SJCRH30 (cell line): Measurements from ENCODE around the gene HHAT. TPM values are rescaled to one million over a fixed set of nuclear protein-coding genes. Genes with fewer than 3 reads are reported as not detected.

Source experiments
- DNase-seq, 2 experiments: peaks; one replicate each; pipeline ENCODE4 v3.0.0-alpha.2; 2015 to 2020
- H3K27ac ChIP-seq: fragments of 250-450 bp; sonication (Bioruptor Pico); 2 replicates; pipeline ENCODE4 v1.5.1; 2020; ENCODE audit warnings: mild to moderate bottlenecking, moderate library complexity
- H3K27me3 ChIP-seq: fragments of 250-450 bp; sonication (Bioruptor Pico); 2 replicates; pipeline ENCODE4 v1.5.1; 2020; ENCODE audit warnings: mild to moderate bottlenecking, moderate library complexity
- H3K36me3 ChIP-seq: fragments of 250-450 bp; sonication (Bioruptor Pico); 2 replicates; pipeline ENCODE4 v1.5.1; 2020; ENCODE audit warnings: mild to moderate bottlenecking, moderate library complexity
- H3K4me1 ChIP-seq: fragments of 250-450 bp; sonication (Bioruptor Pico); 2 replicates; pipeline ENCODE4 v1.5.1; 2020; ENCODE audit warnings: mild to moderate bottlenecking, moderate library complexity
- H3K4me3 ChIP-seq: fragments of 250-450 bp; sonication (Bioruptor Pico); 2 replicates; pipeline ENCODE4 v1.5.1; 2020; ENCODE audit warnings: mild to moderate bottlenecking, moderate library complexity
- H3K9me3 ChIP-seq: fragments of 250-450 bp; sonication (Bioruptor Pico); replicated peaks from 2 replicates; pipeline ENCODE4 v1.5.1; 2020; ENCODE audit warnings: mild to moderate bottlenecking, moderate library complexity
- total RNA-seq: library from RNA; depleted of rRNA; stranded (reverse); fragments of >200 nt; shearing (Covaris generic); gene quantifications from 2 replicates; pipeline ENCODE4 v1.2.3, GENCODE V29; 2014

The HHAT gene
- total RNA-seq, 1 experiment from 2014 or later, result 5.1 TPM

GRCh38 chr1:210669951-210670350 lies 341.2 kb downstream of the HHAT start:
- H3K27ac ChIP-seq, result no peak overlapping the region
- no peaks in the 10 kb centered on the region for H3K9me3 ChIP-seq
- H3K4me1 ChIP-seq, result no peaks in the 10 kb centered on the region
- H3K27me3 ChIP-seq, result no peaks in the 10 kb centered on the region
- no peaks in the 10 kb centered on the region for H3K36me3 ChIP-seq
- DNase-seq, result peak in 1 of 2 experiments; percentile 32
- H3K4me3 ChIP-seq, result no peak overlapping the region

DNA sequence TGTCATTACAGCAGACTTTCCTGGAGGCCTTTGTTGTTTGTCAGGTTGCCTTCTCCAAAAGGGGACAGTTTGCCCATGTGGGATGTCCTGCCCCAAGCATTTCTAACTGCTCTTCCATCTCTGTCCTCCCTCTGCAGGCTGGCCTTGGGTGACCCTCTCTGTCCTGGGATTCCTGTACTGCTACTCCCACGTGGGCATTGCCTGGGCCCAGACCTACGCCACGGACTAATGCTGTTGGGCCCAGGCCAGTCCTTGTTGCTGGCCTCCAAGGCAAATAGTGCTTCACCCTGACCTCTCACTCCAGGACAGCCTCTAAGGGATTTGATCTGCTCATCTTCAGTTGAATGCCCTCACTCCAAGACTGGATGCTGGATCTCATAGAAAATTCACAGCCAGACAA lies 345.4 kb downstream of the HHAT start:
- Histone ChIP-seq H3K27me3 (no peaks in the 10 kb centered on the region), H3K4me1 (no peaks in the 10 kb centered on the region), H3K36me3 (no peaks in the 10 kb centered on the region), H3K27ac (no peak overlapping the region), H3K4me3 (no peak overlapping the region), H3K9me3 (no peaks in the 10 kb centered on the region)
- DNase-seq, result no peak

DNA sequence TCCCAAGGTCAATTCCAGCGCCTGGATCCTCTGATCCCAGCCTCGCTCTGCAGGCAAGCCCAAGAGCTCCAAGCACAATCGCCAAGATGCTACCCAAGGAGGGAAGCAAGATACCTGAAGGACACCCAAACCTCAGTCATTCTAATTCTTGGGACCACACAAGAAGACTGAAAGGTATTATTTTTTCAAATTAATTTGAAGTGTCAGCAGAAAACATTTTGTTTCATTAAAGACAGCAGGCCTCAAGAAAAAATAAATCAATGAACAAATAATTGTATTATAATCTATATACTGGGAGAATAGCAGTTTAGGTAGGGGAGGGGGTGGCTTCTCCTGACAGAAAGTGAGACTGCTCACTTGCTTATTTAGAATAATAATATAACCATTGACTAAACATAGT lies 347.8 kb downstream of the HHAT start:
- no peaks in the 10 kb centered on the region for H3K27me3 ChIP-seq
- H3K27ac ChIP-seq, result no peak overlapping the region
- H3K36me3 ChIP-seq, result no peaks in the 10 kb centered on the region
- H3K4me3 ChIP-seq, result no peak overlapping the region
- DNase-seq, result no peak
- no peaks in the 10 kb centered on the region for H3K4me1 ChIP-seq
- H3K9me3 ChIP-seq, result no peaks in the 10 kb centered on the region

DNA sequence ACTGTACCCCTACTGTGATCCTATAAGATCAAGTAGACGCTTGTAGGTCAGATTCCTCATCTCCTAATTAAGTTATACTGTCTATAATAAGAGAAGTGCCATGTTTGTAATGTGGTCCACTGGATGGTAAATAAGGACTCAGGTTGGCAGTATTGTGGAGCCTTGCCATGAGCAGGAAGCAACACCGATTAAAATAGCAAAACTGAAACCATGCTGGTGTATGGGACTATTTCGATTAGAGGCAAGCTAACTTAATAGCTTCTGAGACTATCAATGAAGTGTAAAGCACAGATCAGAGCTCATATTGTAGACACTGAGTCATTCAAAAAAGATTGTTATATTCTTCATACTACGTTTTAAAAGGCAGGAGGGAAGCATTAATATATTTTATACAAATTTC lies 348.8 kb downstream of the HHAT start:
- Histone ChIP-seq H3K27ac (no peak overlapping the region), H3K4me1 (no peaks in the 10 kb centered on the region), H3K9me3 (no peaks in the 10 kb centered on the region), H3K4me3 (no peak overlapping the region), H3K36me3 (no peaks in the 10 kb centered on the region), H3K27me3 (no peaks in the 10 kb centered on the region)
- no peak for DNase-seq

GRCh38 chr1:210678306-210678705 lies 349.6 kb downstream of the HHAT start:
- no peak for DNase-seq
- no peaks in the 10 kb centered on the region; the same call in 1 of the 2 replicates for H3K36me3 ChIP-seq
- no peaks in the 10 kb centered on the region for H3K4me1 ChIP-seq
- H3K27me3 ChIP-seq, result no peaks in the 10 kb centered on the region
- H3K4me3 ChIP-seq, result no peak overlapping the region
- H3K27ac ChIP-seq, result no peak overlapping the region
- H3K9me3 ChIP-seq, result no peaks in the 10 kb centered on the region

DNA sequence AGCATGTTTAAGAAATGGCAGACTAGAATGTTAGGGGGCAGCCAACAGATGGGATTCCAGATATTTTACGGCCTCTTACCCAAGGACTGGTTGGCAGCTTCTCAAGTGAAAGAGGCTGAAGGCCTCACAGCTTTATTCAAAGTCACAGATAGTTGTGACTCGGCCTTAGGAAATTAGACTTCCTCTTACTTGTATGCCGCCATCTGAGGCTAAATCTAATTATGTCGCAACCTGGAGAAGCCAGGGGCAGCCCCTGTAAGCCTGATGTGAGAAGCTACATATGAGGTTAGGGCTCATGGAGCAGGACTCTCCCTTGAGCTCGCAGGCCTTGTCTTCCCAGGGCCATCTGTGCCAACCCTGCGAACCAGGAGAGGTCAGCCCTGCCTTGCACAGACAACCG lies 352.5 kb downstream of the HHAT start:
- no peaks in the 10 kb centered on the region for H3K27me3 ChIP-seq
- H3K4me3 ChIP-seq, result no peak overlapping the region
- no peak overlapping the region for H3K27ac ChIP-seq
- H3K36me3 ChIP-seq, result no peaks in the 10 kb centered on the region; the same call in 1 of the 2 replicates
- H3K4me1 ChIP-seq, result no peaks in the 10 kb centered on the region
- DNase-seq, result no peak
- H3K9me3 ChIP-seq, result no peaks in the 10 kb centered on the region

- no peak for DNase-seq
- Histone ChIP-seq H3K4me1 (no peaks in the 10 kb centered on the region), H3K27me3 (no peaks in the 10 kb centered on the region), H3K36me3 (no peaks in the 10 kb centered on the region; the same call in 1 of the 2 replicates), H3K4me3 (no peak overlapping the region), H3K9me3 (no peaks in the 10 kb centered on the region), H3K27ac (no peak overlapping the region)
Observed at GRCh38 chr1:210683403-210684047, 354.8 kb downstream of the HHAT start.

DNA sequence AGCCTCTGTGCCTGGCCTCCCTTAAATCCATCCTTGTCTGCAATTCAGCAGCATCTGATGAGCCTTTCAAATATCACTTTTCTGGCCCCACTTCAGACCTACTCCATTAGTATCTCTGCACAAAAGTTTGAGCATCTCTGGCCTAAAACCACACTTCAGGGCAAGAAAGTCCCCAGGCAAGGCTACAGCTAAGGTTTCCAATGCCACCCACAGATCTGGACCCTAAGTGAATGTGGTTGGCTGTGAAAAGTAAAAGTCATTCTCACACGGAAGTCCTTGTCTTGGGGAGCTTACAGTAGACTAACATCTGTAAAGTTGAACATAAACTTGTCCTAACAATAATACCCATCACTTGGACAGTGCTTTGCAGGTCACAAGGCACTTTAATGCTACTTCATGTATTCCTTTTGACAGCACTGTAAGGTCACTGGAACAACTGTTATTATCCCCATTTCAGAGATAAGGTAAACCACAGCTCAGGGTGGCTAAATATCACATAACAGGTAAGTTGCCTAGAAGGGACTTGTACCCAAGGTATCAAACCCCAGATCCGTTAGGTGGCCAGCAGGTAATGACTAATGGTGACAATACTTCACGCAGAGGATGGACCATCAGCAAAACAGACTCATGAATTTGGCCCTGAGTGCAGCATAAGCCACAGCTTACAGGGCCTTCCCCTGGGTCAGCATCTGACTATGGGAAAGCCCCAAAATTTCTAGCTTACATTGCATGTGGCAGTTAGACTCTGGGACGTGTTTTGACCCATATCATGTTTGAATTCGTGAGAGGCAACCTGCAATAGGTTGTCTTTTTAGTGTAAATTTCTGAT lies 356.0 kb downstream of the HHAT start:
- H3K27me3 ChIP-seq, result no peaks in the 10 kb centered on the region
- no peaks in the 10 kb centered on the region for H3K4me1 ChIP-seq
- no peak overlapping the region for H3K27ac ChIP-seq
- no peak overlapping the region for H3K4me3 ChIP-seq
- no peak for DNase-seq
- no peaks in the 10 kb centered on the region; the same call in 1 of the 2 replicates for H3K36me3 ChIP-seq
- no peaks in the 10 kb centered on the region for H3K9me3 ChIP-seq

DNA sequence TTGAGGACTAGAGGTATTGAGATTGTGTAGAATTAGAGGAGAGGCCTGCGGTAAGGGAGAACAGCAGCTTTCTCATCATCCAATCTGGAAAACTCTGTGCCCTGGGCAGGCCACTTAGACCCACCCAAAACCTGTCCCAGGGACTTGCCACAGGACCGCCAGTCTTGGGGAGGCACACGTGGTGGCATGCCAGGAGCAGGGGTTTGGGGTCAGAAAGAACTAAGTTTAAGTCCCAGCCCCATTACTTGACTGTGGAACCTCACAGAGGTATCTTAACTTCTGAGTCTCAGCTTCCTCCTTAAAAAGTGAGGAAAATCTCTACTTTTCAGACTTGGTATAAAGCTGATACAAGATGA lies 356.6 kb downstream of the HHAT start:
- Histone ChIP-seq H3K9me3 (no peaks in the 10 kb centered on the region), H3K4me3 (no peak overlapping the region), H3K27ac (no peak overlapping the region), H3K36me3 (no peaks in the 10 kb centered on the region; the same call in 1 of the 2 replicates), H3K4me1 (no peaks in the 10 kb centered on the region), H3K27me3 (no peaks in the 10 kb centered on the region)
- no peak for DNase-seq

DNA sequence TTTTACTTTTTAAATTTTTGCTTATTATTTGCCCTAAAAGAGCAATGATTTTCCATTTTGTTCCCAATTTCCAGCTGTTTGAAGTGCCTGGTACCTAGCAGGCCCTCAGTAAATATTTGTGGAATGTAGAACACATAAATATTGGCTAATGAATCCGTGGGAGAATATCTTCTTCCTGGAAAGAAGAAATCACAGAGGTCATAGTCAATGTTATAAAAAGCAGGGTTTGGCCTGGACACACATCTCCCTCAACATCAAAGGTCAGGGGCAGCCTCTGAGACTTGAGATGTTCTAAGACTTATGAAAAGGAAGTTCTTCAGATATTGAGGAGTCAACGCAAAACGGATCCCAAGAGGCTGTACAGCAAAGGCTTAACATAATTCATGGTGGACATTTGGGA lies 358.1 kb downstream of the HHAT start:
- no peak overlapping the region for H3K4me3 ChIP-seq
- no peaks in the 10 kb centered on the region for H3K27me3 ChIP-seq
- no peaks in the 10 kb centered on the region for H3K9me3 ChIP-seq
- no peaks in the 10 kb centered on the region; the same call in 1 of the 2 replicates for H3K36me3 ChIP-seq
- H3K27ac ChIP-seq, result no peak overlapping the region
- DNase-seq, result no peak
- no peaks in the 10 kb centered on the region for H3K4me1 ChIP-seq

GRCh38 chr1:210687582-210688279 lies 359.0 kb downstream of the HHAT start:
- H3K36me3 ChIP-seq, result no peaks in the 10 kb centered on the region; the same call in 1 of the 2 replicates
- H3K9me3 ChIP-seq, result no peaks in the 10 kb centered on the region
- no peaks in the 10 kb centered on the region for H3K27me3 ChIP-seq
- peak in 1 of 2 experiments; percentile 6 for DNase-seq
- H3K4me3 ChIP-seq, result no peak overlapping the region
- no peaks in the 10 kb centered on the region for H3K4me1 ChIP-seq
- no peak overlapping the region for H3K27ac ChIP-seq

DNA sequence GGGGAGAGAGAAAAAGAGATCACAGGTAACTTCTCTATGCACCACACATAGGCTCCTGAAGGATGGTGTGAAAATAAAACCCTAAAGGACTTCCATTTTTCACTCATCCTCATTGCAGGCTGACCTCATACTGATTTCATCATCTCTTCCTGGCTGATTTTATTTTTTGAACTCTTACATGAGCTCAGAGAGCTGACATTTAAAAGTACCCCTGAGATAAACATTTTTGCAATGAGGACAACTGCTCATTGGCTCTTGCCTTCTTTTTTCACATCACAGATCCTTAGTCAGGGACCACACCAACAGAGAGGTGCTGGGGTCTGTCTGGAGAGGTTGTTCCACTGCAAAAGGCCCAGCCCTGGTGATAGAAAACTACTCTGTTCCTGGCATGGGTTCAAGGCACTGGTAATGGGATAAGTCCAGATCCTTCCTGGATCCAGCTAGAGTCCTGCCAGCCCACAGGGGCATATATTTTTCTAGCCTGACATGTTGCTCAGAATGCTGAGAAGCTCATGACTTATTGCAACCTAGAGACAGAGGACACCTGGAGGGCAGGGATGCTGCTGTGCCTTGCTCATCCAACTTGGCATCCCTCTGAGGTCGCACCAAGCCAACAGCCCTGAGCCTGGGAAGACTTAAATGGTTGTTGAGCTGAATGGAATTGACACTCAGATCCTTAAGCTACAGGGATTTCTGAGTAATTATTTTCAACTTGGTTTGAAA lies 360.0 kb downstream of the HHAT start:
- no peak overlapping the region for H3K4me3 ChIP-seq
- H3K27me3 ChIP-seq, result no peaks in the 10 kb centered on the region
- no peaks in the 10 kb centered on the region for H3K36me3 ChIP-seq
- H3K4me1 ChIP-seq, result no peaks in the 10 kb centered on the region
- no peaks in the 10 kb centered on the region for H3K9me3 ChIP-seq
- H3K27ac ChIP-seq, result no peak overlapping the region
- DNase-seq, result no peak

DNA sequence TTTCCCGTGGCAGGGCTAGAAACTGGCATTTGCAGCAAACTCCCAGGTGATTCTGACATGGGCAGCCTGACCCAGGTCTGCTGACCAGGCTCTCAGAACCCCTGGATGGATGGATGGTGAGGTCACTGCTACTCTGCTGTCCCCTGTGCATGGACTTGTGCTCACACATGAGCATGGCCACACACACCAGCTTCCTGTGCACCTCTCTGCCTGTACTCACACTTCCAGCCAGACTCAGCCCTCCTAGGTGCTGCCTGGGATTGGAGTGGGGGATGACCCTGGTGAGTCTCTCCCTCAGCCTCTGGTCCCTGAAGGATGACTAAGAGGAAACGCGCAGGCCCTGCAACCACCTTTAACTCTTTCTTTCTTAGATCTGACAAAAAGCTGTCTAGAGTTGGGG lies 361.1 kb downstream of the HHAT start:
- Histone ChIP-seq H3K36me3 (no peaks in the 10 kb centered on the region), H3K27ac (no peak overlapping the region), H3K9me3 (no peaks in the 10 kb centered on the region), H3K27me3 (no peaks in the 10 kb centered on the region), H3K4me1 (no peaks in the 10 kb centered on the region; the same call in 1 of the 2 replicates), H3K4me3 (no peak overlapping the region)
- no peak for DNase-seq

GRCh38 chr1:210690236-210690635 lies 361.5 kb downstream of the HHAT start:
- Histone ChIP-seq H3K27ac (no peak overlapping the region), H3K36me3 (no peaks in the 10 kb centered on the region)

More at GRCh38 chr1:210690236-210690635, 361.5 kb downstream of the HHAT start:
- no peaks in the 10 kb centered on the region for H3K27me3 ChIP-seq
- H3K4me3 ChIP-seq, result no peak overlapping the region
- no peaks in the 10 kb centered on the region for H3K9me3 ChIP-seq
- peaks cover under 1% of the 10 kb centered on the region; the same call in 1 of the 2 replicates for H3K4me1 ChIP-seq
- DNase-seq, result no peak
